GM18907 (cell line): ENCODE data around the gene CHST7.

Experiments
- ATAC-seq: cut with Tn5 transposase; IDR thresholded peaks from one replicate; pipeline ENCODE4 v1.9.1; 2021; ENCODE audit warnings: mild to moderate bottlenecking, moderate library complexity; ENCODE audit not compliant: unreplicated experiment

Gene CHST7

DNA sequence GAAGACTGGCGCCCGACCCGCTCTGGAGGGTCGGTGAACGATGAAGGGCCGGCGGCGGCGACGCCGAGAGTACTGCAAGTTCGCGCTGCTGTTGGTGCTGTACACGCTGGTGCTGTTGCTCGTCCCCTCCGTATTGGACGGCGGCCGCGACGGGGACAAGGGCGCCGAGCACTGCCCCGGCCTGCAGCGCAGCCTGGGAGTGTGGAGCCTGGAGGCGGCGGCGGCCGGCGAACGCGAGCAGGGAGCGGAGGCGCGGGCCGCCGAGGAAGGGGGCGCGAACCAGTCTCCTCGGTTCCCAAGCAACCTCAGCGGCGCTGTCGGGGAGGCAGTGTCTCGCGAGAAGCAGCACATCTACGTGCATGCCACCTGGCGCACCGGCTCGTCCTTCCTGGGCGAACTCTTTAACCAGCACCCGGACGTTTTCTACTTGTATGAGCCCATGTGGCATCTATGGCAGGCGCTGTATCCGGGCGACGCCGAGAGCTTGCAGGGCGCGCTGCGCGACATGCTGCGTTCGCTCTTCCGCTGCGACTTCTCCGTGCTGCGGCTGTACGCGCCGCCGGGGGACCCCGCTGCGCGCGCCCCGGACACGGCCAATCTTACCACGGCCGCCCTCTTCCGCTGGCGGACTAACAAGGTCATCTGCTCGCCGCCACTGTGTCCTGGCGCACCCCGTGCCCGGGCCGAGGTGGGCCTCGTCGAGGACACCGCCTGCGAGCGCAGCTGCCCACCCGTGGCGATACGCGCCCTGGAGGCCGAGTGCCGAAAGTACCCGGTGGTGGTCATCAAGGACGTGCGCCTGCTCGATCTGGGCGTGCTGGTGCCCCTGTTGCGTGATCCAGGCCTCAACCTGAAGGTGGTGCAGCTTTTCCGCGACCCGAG lies 568 bp downstream of the CHST7 start:
- peak; percentile 44 for ATAC-seq

GRCh38 chrX:46574774-46575381 lies 1.3 kb downstream of the CHST7 start:
- peak; percentile 14 for ATAC-seq

DNA sequence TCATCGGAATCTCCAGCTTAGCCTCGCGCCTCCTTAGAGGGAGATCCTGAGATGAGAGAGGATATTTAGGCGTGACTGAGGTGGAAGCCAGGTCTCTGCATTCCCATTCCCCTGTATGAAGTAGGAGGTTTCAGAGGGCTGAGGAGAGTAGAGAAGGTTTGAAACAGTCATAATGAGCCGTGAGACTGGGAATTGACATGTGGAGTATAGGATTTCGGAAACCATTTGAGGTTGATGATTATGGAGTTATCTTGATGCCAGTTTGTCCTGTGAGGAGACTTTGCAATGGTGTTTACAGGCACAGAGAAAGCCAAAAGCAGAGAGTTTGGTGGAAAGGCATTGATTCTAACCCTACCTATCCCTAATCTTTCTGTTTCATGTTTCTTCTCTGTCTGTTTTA lies 2.0 kb downstream of the CHST7 start:
- no peak for ATAC-seq

DNA sequence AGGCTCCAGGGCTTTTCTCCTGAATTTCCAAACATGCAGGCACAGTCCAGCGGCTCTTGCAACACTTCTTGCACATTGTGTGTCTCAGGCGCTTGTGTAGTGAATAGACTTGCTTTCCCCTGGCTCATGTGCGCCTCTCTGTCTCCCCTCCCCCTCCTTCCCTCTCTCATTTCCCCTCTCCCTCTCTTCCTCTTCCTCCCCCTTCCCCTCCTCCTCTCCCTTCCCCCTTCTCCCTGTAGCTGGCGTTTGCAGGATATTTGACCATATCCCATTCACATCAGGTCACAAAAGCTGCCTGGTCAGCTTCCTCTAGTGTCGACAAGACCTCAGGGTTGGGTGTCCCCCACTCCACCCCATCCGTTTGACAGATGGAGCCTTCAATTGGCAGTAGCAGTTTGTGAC lies 2.4 kb downstream of the CHST7 start:
- no peak for ATAC-seq

DNA sequence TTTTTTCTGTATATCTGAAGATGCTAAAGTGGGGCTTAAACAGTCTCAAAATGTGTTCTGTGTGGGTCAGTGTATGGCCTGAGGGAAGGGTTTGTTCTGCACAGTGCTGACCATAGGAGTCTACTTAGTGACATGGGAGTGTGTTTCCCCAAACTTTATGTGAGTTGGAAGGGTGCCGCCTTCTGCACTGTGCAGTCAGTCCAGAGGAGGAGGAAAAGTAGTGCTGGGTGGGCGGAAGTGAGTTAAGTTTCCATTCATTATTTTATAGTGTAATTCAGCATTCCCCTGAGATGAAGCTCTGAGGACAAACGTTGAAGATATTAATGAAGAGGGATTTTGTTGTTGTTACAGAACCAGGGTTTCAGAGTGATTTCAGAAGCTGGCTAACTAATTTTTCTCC lies 2.9 kb downstream of the CHST7 start:
- ATAC-seq, result no peak

DNA sequence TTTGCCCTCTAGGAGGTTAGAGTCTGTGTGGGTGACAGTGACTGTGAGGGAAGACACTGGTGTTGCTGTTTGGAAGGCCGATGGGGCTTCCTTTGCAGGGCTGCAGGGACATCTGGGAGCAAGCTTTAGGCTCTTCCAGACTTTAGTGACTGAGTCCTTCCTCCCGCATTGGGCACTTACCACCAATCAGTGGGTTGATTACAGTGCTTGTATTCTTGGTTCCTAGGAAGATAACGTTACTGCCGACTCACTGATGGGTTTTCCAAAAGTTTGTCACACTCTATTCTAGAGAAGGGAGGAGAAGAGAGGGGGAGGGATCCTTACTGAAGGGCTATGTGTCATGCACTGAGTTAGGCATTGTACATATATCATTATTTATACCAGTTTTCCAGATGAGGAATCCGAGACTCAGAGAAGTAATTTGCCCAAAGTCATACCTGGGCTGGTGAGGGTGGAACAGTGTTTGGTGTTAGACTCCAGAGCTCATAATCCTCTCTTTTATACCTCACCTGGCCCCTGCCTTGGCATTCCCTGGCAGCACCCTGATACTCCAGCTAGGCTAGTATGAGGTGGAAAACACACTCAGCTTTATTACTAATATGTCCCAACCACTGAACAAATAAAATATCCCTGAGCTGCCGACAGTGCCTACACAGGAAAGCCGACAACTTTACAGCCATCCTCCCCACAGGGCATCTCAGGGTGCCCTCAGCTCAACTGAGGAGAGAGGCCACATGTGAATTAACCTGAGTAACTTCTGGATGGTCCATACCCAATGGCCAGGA lies 3.8 kb downstream of the CHST7 start:
- ATAC-seq, result no peak

DNA sequence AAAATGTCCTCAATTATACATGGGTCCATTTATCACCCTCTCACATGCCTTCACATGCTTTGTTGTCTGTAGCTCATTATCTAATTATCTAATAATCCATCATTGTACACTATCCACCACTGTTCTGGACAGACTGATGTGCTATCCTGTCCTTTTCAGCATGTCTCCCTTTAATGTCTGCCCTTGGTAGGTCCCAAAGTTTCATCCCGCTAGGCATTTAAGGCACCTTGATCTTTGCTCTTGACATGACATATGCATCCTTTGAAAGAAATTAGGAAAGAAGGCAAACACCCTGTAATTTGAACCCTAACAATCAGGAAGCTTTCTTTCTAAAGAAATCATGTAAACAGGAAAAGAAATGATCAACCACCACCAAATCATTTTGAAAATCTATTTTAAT lies 5.7 kb downstream of the CHST7 start:
- ATAC-seq, result no peak

GRCh38 chrX:46580613-46581012 lies 7.0 kb downstream of the CHST7 start:
- ATAC-seq, result no peak

DNA sequence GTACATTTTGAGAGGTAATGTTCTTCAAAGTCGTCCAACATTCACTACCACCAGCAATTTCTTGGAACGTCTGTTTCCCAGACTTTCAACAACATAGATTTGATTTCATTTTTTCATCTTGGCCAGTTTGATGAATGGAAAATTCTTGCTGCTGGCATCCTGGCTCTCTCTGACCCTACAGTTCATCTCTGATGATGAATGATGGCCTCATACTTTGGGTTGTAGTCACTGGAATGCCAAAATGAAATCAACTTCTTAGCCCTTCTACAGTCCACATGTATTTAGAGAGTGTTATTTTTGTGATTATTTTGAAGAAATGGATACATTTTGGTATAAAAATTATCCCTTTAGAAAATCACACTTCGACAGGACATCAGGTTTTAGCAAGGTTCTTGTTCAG lies 8.8 kb downstream of the CHST7 start:
- no peak for ATAC-seq

DNA sequence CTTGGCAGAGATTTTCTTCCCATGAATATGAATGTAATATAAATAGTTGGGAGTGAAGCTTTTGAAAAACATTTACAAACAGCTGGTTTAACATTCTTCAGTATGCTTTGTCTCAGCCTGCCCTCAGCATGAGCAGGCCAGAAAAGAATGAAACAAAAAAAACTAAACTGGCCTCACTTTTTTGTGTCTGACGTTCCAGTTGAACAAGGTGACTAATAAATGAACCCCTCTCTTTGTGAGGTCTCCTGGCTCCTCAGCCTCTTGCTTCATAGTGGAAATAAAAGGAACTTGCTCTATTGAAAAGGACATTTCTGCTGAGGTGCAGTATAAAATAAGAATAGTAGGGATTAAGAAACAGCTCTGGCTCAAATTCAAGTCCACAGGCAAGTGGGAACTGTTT lies 9.4 kb downstream of the CHST7 start:
- ATAC-seq, result no peak

DNA sequence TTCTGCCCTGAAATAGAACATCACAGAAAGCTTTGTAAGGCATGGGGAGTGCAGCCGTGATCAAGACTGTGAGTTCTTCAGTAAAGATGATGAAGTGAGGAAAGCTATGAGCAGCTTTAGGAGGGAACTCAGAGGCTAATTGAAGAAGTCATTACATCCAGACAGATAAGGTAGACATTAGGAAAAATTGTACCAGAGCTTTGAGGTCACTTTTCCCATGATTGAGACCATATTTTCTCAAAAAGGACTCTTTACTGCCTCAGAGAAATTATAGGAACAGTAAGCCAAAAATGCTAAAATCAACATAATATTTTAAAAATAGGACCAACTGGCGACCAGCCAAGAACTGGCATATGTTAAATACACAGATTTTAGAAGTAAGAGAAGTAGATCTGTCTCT lies 11.2 kb downstream of the CHST7 start:
- no peak for ATAC-seq

DNA sequence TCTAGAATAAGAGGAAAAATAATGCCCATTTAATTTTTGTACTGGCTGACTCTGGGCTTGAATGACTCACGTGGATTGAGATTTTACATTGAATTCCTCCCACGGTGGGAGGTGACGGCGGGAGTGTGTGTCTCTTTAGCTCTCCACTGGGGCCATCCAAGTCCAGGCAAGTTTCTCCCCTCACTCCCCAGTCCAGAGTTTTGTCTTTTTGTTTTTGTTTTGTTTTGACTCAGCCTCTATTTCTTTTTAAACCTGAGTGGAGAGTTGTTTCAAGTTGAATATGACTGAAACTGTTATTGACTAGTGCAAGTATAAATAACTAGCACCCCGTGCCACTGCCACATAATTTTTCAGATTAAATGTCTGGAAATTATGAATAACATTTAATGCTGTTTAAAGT lies 13.6 kb downstream of the CHST7 start:
- ATAC-seq, result peak; percentile 56

- no peak for ATAC-seq
Observed at GRCh38 chrX:46587753-46588171, 14.2 kb downstream of the CHST7 start.

DNA sequence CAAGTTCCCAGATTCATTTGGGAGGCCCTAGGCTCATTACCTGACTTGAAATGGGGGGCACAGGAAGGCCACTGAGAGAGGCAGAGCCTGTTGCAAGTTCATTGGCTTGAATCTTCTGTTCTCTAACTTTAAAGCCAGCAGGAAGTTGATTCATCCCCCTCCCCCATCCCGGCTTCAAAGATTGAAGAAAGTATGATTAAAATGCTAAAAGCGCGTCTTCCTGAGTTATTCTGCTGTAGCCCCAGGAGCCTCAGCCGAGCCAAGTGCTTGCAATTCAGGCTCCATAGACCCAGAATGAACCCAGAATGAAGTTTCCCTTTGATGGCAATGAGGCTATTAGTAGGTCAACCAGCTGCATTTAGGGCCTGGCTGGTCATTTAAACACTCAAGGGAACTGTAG lies 14.7 kb downstream of the CHST7 start:
- no peak for ATAC-seq

- no peak for ATAC-seq
Observed at GRCh38 chrX:46589977-46590723, 16.6 kb downstream of the CHST7 start.

DNA sequence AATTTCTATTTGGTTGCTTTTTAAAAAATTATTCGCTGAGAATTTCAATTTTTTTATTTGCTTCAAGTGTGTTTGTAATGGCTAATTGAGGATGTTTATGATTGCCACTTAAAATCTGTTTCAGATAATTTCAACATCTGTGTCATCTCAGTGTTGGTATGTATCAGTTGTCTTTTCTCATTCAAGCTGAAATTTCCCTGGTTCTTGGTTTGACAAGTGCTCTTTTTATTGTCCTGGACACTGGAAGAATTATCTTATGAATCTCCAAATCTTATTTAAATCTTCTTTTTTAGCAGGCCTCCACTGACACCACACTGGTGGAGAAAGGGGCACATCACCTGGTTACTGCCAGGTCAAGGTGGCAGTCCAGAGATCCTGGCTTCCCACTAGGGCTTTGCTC lies 21.5 kb downstream of the CHST7 start:
- no peak for ATAC-seq

GRCh38 chrX:46597208-46597607 lies 23.6 kb downstream of the CHST7 start:
- no peak for ATAC-seq

GRCh38 chrX:46597771-46598170 lies 24.2 kb downstream of the CHST7 start:
- no peak for ATAC-seq

DNA sequence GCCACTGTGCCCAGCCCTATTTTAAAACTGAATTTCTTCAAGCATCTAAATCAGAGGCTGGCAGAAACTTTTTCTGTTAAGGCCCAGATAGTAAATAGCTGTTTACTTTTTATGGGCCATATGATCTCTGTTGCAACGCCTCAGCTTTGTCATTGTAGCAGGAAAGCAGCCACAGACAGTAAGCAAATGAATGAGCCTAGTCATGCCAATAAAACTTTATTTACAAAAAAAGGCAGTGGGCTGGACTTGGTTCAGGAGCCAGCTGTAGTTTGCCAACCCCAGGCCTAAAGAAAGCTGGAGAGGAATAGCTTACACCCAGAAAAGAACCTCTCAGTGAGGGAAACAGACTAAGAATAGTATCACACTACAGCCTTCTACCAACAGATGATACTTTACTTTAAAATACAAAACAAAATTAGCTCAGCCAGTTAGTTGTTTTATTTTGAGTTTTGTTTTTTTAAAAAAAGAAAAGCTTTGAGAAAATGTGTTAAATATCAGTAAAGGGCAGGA lies 25.5 kb downstream of the CHST7 start:
- no peak for ATAC-seq

GRCh38 chrX:46601283-46601682 lies 27.7 kb downstream of the CHST7 start:
- ATAC-seq, result no peak
